Measurements from ENCODE around the gene FNDC3B.

FNDC3B gene

DNA sequence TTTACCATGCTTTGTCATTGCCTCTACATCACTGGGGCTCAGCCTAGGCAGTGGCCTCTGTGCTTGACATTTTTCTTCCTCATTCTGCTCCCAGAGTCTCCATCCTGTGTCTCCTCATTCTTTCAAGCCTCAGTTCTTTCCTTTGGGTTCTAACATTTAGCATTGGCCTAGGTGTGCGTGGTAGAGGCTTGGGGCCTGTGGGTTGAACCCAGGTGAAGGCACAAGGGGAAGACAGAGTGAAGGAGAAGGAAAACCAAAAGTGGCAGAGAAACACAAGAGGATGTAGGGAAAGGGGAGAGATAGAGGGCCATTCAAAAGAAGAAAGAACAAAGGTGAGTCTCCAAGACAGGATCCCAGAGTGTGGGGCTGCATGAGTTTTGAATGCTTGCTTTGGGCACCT lies 75.7 kb downstream of the FNDC3B start:
- DNase-seq (ENCODE audit: low read depth) = no peak
- TF ChIP-seq, protein P1, sequence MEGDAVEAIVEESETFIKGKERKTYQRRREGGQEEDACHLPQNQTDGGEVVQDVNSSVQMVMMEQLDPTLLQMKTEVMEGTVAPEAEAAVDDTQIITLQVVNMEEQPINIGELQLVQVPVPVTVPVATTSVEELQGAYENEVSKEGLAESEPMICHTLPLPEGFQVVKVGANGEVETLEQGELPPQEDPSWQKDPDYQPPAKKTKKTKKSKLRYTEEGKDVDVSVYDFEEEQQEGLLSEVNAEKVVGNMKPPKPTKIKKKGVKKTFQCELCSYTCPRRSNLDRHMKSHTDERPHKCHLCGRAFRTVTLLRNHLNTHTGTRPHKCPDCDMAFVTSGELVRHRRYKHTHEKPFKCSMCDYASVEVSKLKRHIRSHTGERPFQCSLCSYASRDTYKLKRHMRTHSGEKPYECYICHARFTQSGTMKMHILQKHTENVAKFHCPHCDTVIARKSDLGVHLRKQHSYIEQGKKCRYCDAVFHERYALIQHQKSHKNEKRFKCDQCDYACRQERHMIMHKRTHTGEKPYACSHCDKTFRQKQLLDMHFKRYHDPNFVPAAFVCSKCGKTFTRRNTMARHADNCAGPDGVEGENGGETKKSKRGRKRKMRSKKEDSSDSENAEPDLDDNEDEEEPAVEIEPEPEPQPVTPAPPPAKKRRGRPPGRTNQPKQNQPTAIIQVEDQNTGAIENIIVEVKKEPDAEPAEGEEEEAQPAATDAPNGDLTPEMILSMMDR (conservative IDR thresholded peaks at IDR 0.05; ENCODE audit: control insufficient read depth, insufficient read depth, low read depth, low read length) = no peak

DNA sequence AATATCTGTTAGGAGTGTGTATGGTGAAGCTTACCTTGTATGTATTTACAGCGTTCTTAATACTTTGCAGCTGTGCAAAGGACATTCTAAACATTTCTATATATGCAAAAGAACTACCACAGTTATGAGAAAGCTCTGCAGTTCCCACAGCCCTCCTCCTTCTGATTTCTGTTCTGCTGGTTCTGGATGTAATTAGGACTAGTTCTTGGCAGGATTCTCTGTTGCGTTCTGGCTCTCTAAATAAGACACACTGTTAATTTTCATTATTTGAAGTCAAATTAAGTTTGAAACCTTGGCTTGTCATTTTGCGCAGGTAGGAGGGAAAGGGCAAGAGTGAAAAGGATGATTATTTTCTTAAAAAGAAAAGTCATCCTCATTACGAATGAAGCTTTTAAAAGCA lies 76.4 kb downstream of the FNDC3B start:
- TF ChIP-seq, protein P1 (conservative IDR thresholded peaks at IDR 0.05; ENCODE audit: control insufficient read depth, insufficient read depth, low read depth, low read length) = no peak

More for the DNA sequence above, 75.7 kb downstream of the FNDC3B start:
- H3K4me3 ChIP-seq (ENCODE audit: control insufficient read depth, low read depth, low read length) = no peak overlapping the region

DNA sequence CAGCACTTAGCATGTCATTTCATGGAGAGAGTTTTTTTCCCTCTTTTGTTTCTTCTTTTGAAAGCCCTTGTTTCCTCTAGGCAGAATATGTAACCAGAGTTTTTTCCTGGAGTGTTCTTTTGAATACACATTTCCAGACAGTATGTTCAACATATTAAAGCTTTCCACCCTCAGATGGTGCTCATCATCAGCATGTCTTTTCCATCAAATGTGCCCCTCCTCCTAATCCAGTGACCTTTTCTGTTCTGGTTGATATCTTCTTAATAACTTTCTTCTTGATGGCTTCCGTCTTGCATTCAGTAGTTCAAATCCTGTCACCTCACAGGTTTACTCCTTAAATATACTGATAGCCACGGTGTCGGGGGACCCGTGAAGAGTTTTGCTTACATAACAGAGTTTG lies 78.6 kb downstream of the FNDC3B start:
- H3K4me3 ChIP-seq (ENCODE audit: control insufficient read depth, low read depth, low read length) = no peak overlapping the region
- DNase-seq (ENCODE audit: low read depth) = no peak
- TF ChIP-seq, protein P1 (conservative IDR thresholded peaks at IDR 0.05; ENCODE audit: control insufficient read depth, insufficient read depth, low read depth, low read length) = no peak

More for the DNA sequence above, 76.4 kb downstream of the FNDC3B start:
- no peak for DNase-seq (ENCODE audit: low read depth)
- H3K4me3 ChIP-seq (ENCODE audit: control insufficient read depth, low read depth, low read length) = no peak overlapping the region

DNA sequence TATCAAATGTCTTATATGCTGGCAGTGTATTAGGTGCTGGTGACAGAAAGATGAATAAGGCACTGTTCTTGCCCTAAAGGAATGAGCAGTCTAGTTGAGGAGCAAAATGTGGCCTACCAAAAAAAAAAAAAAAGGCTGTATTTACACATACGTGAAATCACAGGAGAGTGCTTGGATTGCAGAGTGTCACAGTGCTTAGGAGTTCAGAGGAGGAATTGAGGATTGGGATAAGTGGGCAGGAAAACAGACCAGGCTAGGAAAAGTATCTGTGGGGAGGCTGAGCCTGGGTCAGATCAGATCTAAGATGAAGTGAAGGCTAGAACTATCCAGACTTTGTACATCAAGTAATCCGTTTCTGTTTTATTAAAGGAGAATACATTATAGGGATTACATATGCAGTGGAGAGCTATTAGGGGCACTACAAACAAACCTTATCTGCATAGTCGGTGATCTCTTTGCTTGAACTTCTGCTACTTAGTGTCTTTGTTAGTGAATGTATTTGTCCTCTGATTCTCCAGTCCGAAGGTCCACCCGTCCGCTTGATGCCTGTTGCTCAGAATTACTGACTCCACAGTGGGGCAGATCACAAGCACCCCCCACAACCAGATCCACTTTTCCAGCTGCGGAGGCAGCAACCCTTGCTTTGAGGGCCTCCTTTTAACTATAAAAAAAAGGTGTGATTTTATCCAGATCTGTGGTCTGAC lies 80.0 kb downstream of the FNDC3B start:
- no peak overlapping the region for H3K4me3 ChIP-seq (ENCODE audit: control insufficient read depth, low read depth, low read length)
- TF ChIP-seq, protein P1 (conservative IDR thresholded peaks at IDR 0.05; ENCODE audit: control insufficient read depth, insufficient read depth, low read depth, low read length) = no peak

DNA sequence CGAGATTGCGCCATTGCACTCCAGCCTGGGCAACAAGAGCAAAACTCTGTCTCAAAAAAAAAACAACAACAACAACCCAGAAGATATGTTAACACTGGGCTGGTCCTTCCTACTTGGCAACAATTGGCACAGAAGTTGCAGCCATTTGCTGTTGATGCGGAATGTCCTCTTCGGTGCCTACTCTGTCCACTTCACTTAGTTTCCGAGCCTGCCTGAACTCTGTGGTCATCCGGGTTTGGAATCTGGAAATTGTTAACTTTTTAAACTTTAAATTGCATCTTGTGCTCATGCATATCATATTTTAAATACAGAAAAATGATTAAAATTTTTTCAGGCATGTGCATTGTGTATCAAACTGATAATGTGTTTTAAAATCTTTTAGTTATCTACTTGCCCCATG lies 81.5 kb downstream of the FNDC3B start:
- TF ChIP-seq, protein P1 (conservative IDR thresholded peaks at IDR 0.05; ENCODE audit: control insufficient read depth, insufficient read depth, low read depth, low read length) = no peak
- DNase-seq (ENCODE audit: low read depth) = no peak
- H3K4me3 ChIP-seq (ENCODE audit: control insufficient read depth, low read depth, low read length) = no peak overlapping the region

More for the DNA sequence above, 80.0 kb downstream of the FNDC3B start:
- DNase-seq (ENCODE audit: low read depth) = no peak

DNA sequence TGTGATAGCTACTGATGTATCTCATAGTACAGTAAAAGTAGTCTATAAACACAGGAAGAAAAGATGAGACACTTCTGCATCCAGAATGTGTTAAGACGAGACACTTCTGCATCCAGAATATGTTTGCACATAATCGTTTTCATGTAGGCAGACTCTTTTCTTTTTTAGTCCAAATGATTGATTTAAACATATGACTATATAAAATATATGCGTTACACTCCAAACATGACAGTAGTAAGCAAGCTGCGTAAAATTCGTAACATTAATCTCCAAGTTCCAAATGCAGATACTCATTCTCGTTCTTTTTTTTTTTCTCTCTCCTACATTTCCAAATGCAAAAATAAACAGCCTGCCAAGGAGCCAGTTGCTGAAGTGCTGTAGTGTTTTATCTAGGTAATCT lies 82.6 kb downstream of the FNDC3B start:
- TF ChIP-seq, protein P1 (conservative IDR thresholded peaks at IDR 0.05; ENCODE audit: control insufficient read depth, insufficient read depth, low read depth, low read length) = no peak
- no peak for DNase-seq (ENCODE audit: low read depth)
- H3K4me3 ChIP-seq (ENCODE audit: control insufficient read depth, low read depth, low read length) = no peak overlapping the region

Data from fibroblast of mammary gland (primary cell).